GDM1 (cell line): ENCODE results near the gene HS3ST5.
"Not testable (repeated sequence)": the region's sequence is repeated elsewhere in the genome, so short reads cannot be mapped to it uniquely, and the experiment has no call there.

Experiments
- DNase-seq: peaks from one replicate; lab custom pipeline; 2025; lab: John Stamatoyannopoulos, UW

HS3ST5 gene

DNA sequence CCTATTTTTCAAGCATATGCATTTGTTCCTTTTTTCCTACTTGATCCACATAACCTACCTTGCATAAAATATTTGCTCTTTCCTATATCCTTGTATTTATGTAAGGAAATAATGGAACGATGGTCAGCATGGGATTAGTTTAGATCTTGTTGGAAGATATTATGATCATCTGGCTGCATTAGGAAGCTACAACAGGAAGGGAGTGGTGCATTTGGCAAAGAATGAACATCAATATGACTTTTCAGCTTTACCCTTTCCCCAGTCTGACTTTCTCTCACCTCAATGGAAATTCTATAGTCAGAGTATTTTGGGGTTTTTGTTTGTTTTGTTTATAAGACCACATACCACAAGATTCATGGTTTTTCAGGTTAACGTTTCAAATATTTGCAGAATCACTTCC, 66.0 kb downstream of the HS3ST5 start:
- no peak for DNase-seq

DNA sequence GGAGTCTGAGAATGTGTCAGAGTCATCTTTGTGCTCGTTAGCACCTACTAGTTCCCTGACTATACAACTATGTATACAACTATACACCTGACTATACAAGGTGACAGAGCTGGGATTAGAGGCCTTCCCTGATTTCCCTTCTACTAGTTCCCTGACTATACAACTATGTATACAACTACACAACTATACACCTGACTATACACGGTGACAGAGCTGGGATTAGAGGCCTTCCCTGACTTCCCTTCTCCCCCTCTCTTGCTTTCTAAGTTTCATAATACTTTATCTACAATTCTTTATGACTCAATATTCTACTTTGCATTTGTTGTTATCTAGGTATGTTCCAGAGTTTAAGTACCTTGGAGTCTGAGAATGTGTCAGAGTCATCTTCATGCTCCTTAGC, 68.0 kb downstream of the HS3ST5 start:
- no peak for DNase-seq

DNA sequence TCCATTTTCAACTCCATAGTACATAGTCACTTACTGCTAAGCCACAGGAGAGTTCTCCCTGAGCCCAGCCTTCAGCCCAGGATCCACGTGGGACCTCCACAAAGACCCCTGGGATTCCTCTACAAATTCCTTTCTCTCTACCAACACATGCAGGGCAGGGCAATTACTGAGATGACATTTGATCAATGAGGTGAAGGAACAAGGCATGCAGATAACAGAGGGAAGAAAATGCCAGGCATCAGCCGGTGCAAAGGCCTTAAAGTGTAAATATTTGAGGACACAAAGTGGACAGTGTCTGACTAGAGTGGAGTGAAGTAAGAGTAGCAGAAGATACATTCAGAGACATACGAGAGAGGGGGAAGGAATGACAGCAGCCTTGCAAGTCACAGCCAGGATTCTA, 70.2 kb downstream of the HS3ST5 start:
- DNase-seq = no peak

GRCh38 chr6:114271405-114271804, 71.4 kb downstream of the HS3ST5 start:
- DNase-seq = no peak

DNA sequence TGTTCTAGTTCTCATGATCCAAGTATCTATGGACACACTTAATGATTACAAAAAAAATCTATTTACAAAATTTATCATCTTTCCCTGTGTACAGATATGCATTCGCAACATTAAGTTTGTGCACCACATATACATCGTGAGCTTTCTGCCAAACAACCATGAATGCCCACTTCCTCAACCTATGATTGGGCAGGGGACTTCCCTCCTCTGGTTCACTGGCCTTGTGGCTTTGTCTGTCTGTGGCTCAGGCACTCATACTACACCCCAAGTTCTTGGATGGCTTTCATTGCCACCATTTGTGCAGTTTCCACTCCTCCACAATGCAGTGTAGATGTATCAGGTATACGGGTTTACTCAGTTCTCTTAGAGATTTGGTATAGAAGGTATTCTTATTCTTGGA, 74.9 kb downstream of the HS3ST5 start:
- DNase-seq = no peak

GRCh38 chr6:114260810-114261209, 82.0 kb downstream of the HS3ST5 start:
- DNase-seq = no peak

- no peak for DNase-seq
These were observed 84.4 kb downstream of the HS3ST5 start for GRCh38 chr6:114258376-114258775.

- no peak for DNase-seq
These were observed 89.4 kb downstream of the HS3ST5 start for GRCh38 chr6:114253431-114253830.

GRCh38 chr6:114249522-114249921, 93.3 kb downstream of the HS3ST5 start:
- no peak for DNase-seq

DNA sequence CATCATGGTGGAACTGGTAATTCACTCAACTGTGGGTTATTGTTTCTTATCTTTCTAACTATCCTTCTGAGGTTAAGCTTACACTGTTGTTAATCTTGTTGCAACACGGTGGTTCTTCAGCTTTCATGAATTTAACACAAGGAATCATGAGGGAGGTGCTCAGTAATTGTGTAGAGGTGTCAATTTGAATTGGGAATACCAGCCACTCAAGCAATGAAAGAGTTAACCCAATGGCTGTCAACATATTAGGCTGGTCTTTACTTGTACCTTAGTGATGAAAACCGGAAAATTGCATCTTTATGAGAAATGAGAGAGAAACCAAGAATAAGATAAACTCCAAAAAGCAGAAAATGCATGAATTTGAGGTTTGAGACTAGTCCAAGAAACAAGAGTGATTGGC, 95.7 kb downstream of the HS3ST5 start:
- DNase-seq = no peak

GRCh38 chr6:114240796-114241195, 102.0 kb downstream of the HS3ST5 start:
- no peak for DNase-seq

DNA sequence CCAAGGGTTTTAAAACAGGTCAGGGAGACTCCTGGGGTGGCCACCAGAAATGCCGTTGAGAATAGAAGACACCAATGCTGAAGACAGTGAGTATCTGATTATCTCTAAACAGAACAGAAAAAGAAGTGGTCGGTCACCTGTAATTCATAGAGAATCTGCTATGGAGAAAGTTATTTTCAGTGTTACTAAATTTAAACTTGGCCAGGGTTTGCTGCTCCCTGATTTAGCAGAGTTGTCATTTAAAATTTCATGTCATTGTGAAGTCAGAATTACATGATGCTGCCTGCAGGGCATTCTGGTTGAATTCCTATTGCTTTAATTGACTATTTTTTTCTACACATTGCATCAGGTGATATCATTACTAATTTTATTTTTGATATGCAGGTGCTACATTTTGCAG, 114.1 kb downstream of the HS3ST5 start:
- DNase-seq = no peak

DNA sequence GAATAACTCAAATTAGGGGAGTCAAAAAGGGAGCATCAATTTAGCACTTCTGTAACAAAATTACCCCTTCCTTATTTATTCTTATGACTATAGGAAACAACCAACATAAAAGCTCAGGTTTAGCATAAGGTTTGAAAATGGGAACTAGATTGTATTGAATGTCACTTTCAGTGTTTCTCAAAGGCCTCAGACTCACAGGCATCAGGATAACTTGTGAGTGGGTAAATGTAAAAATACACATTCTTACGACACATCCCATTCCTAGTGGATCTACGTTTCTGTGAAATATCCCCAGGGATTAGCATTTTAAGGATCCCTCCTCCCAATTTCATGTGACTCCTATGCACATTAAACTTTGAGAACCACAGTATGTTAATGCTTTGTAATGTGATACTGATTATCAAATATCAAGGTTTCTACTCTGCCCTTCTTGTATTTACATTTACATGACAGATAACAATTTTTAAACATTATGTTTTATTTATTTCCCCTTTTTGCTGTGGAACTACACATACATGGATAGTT, 114.8 kb downstream of the HS3ST5 start:
- no peak for DNase-seq

DNA sequence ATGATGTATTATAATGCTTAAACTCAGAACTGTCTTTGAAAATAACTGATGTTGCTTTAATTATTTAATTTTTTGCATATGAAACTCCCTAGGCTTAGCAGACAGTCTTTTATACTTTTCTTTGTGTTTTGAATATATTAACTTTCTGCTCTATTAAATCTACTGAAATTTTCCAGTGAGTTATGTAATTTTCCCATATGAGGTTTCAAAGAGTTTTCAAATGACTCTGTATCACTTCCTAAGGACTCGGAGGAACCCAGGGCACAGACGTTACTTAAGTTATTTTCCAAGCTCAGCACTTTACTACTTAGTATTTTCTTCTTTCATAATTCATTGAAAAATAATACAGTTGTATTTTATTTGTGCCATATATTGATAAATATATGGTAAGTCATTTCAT, 122.6 kb downstream of the HS3ST5 start:
- no peak for DNase-seq

DNA sequence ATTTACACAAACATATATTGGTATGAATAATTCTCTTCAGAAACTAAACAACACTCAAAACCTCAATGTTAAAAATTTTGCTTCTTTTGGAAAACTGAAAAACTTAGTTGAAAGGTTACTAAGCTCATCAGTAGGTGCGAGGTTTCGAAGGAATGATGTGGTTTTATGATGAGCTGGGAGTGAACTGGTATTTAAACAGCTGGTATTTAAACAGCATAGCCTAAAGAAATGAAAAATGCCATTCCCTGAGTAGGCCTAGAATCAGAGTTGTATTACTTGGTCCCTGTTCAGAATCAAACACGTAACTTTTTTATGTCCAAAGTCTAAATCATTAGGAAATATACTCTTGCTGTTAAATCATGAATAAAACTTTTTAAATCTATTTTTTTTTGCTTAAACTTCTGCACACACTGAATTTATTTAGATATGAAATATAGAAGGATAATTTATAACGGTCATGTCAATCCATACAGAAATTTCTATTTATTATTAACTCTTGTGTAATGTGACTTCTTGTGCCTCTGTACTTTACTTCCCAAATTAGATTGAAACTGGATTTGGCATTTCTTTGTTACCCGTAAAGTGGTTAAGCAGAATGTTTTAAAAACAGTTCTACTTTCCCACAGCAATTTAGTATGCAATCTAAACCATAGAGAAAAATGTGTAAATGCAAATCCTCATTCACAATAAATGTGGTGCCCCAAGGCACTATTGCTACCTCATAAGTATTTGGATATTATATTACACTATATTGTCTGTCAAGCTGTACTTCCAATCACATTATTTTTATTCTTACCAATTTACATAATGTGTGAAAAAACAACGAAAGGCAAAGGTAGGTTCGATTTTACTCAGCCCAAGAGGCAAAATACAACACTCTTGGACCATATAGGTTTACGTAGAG, 124.1 kb downstream of the HS3ST5 start:
- no peak for DNase-seq

GRCh38 chr6:114217996-114218395, 124.8 kb downstream of the HS3ST5 start:
- not testable (repeated sequence) for DNase-seq

- no peak for DNase-seq
These were observed 125.9 kb downstream of the HS3ST5 start for GRCh38 chr6:114216789-114217467.

GRCh38 chr6:114210467-114210866, 132.4 kb downstream of the HS3ST5 start:
- DNase-seq = no peak

DNA sequence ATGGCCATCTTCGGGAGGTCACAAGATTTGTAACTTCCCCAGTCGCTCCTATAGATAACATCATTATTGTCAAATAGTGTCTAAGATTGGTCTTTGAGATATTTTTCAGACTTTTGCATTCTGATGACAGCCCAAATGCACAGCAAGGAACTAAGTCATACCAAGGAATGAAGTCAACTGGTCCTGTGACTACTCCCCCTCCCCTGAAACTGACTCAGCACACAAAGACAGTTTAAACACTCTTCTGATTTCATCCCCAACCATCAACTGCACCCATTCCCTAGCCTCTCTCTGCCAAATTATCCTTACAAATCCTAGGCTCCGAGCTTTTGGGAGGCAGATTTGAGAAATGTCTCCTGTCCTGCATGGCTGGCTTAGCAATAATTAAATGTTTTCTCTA, 139.4 kb downstream of the HS3ST5 start:
- no peak for DNase-seq

GRCh38 chr6:114202389-114202788, 140.4 kb downstream of the HS3ST5 start:
- DNase-seq = no peak

DNA sequence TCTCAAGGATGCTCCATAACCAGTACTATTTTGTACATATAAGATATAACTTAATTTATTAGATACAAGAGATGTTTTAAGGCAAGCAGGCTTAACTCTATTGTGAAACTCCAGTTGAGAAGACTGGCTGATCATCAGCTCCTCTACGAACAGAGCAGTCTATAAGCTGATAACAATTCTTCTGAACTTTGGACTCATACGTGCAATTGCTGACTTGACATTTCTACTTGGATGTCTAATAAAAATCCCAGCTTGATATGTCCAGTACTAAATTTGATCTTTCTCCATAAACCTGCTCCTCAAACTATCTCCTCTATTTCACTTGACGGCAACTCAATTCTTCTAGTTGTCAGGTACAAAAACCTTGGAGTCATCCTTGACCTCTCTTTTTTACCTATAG, 141.9 kb downstream of the HS3ST5 start:
- no peak for DNase-seq

GRCh38 chr6:114195631-114196403, 147.0 kb downstream of the HS3ST5 start:
- DNase-seq = no peak

GRCh38 chr6:114195027-114195365, 147.8 kb downstream of the HS3ST5 start:
- no peak for DNase-seq
